SK-N-SH (cell line): ENCODE data around the gene TMCO2. TPM values are rescaled to one million over a fixed set of nuclear protein-coding genes. Genes with fewer than 3 reads are reported as not detected.

Experiments
- CTCF ChIA-PET: fragments of 300-600, 350-600 bp; formaldehyde crosslinking; extraction: SDS; loops from one replicate; lab custom pipeline; 2021; lab: Yijun Ruan, JAX
- POLR2A ChIA-PET: fragments of 350-600 bp; sonication (Branson Sonifier 250); formaldehyde crosslinking; extraction: SDS; loops from one replicate; lab custom pipeline; 2020; ENCODE audit warnings: antibody characterized with exemption, inconsistent platforms; lab: Yijun Ruan, JAX
- DNase-seq: peaks from one replicate; pipeline ENCODE4 v3.0.0; 2012
- H2AFZ ChIP-seq: fragments of 200-600 bp; sonication (generic); 2 replicates; pipeline ENCODE4 v1.8.1; 2016; ENCODE audit warnings: antibody characterized with exemption, mild to moderate bottlenecking, low read depth
- H3F3A ChIP-seq: fragments of 200-600 bp; sonication (generic); replicated peaks from 2 replicates; pipeline ENCODE3; 2016; ENCODE audit warnings: antibody characterized with exemption, mild to moderate bottlenecking; ENCODE audit not compliant: insufficient read depth
- H3K27ac ChIP-seq, 2 experiments: fragments of 200-500 bp in 1 of 2; fragments of 200-600 bp in 1 of 2; sonication (Bioruptor generic) in 1 of 2; sonication (generic), shearing (Covaris generic) in 1 of 2; 2 replicates each; pipeline versions ENCODE4 v1.5.1 to v1.6.1; 2014 to 2016; ENCODE audit warnings: low read depth in 2 of 2, inconsistent platforms in 1 of 2, low read length in 1 of 2, mild to moderate bottlenecking in 1 of 2, mixed read lengths in 1 of 2
- H3K27me3 ChIP-seq: fragments of 200-600 bp; sonication (generic), shearing (Covaris generic); 2 replicates; pipeline ENCODE4 v1.6.1; 2016; ENCODE audit warnings: mixed run types; ENCODE audit not compliant: insufficient read depth
- H3K36me3 ChIP-seq, 2 experiments: fragments of 200-500 bp in 1 of 2; fragments of 200-600 bp in 1 of 2; sonication (Bioruptor generic) in 1 of 2; sonication (generic) in 1 of 2; replicated peaks in 1 of 2; 2 replicates each; pipeline versions ENCODE3 to v1.5.1; 2014 to 2016; ENCODE audit warnings: low read length in 1 of 2, mild to moderate bottlenecking in 1 of 2; ENCODE audit not compliant: insufficient read depth in 2 of 2, control insufficient read depth in 1 of 2
- H3K4me1 ChIP-seq, 2 experiments: fragments of 200-500 bp in 1 of 2; fragments of 200-600 bp in 1 of 2; sonication (Bioruptor generic) in 1 of 2; sonication (generic), shearing (Covaris generic) in 1 of 2; 2 replicates each; pipeline versions ENCODE4 v1.5.1 to v1.6.1; 2014 to 2016; ENCODE audit warnings: low read depth in 1 of 2, low read length in 1 of 2, mixed run types in 1 of 2; ENCODE audit not compliant: insufficient read depth in 2 of 2, control insufficient read depth in 1 of 2
- H3K4me2 ChIP-seq: fragments of 200-600 bp; sonication (generic), shearing (Covaris generic); 2 replicates; pipeline ENCODE4 v1.6.1; 2017; ENCODE audit warnings: mixed run types
- H3K4me3 ChIP-seq, 2 experiments: fragments of 200-500 bp in 1 of 2; fragments of 200-600 bp in 1 of 2; sonication (Bioruptor generic) in 1 of 2; sonication (generic), shearing (Covaris generic) in 1 of 2; 2 replicates each; pipeline versions ENCODE4 v1.5.1 to v1.8.1; 2014 to 2016; ENCODE audit warnings: low read depth in 2 of 2, inconsistent platforms in 1 of 2, low read length in 1 of 2, mild to moderate bottlenecking in 1 of 2, mixed read lengths in 1 of 2, moderate library complexity in 1 of 2
- H3K79me2 ChIP-seq: fragments of 200-600 bp; sonication (generic); 2 replicates; pipeline ENCODE4 v1.8.1; 2017; ENCODE audit warnings: mild to moderate bottlenecking; ENCODE audit not compliant: insufficient read depth
- H3K9ac ChIP-seq: fragments of 200-600 bp; sonication (generic); 2 replicates; pipeline ENCODE4 v1.6.1; 2017; ENCODE audit warnings: mixed run types
- H3K9me2 ChIP-seq: fragments of 200-600 bp; sonication (generic); 2 replicates; pipeline ENCODE4 v1.6.1; 2017; ENCODE audit warnings: mixed run types
- H3K9me3 ChIP-seq: fragments of 200-600 bp; sonication (generic); 2 replicates; pipeline ENCODE4 v1.6.1; 2017; ENCODE audit warnings: mixed run types, mild to moderate bottlenecking, moderate library complexity
- H4K20me1 ChIP-seq: fragments of 200-600 bp; sonication (generic); 2 replicates; pipeline ENCODE4 v1.6.1; 2017; ENCODE audit warnings: mild to moderate bottlenecking, mixed run types; ENCODE audit not compliant: insufficient read depth
- CHD2 ChIP-seq: fragments of 150-350 bp; IDR thresholded peaks from 2 replicates; pipeline ENCODE4 v1.6.1; 2018; ENCODE audit warnings: low read length; ENCODE audit not compliant: partially characterized antibody
- CTCF ChIP-seq: fragments of 200-600 bp; sonication (generic); IDR thresholded peaks from 2 replicates; pipeline ENCODE4 v1.6.1; 2017; ENCODE audit warnings: antibody characterized with exemption, mild to moderate bottlenecking, moderate library complexity
- ELF1 ChIP-seq: IDR thresholded peaks from 2 replicates; pipeline ENCODE4 v1.4.0; 2012
- EZH2phosphoT487 ChIP-seq: fragments of 200-600 bp; sonication (generic); IDR thresholded peaks from 2 replicates; pipeline ENCODE4 v1.6.1; 2017; ENCODE audit warnings: low read depth, mixed run types, mild to moderate bottlenecking, antibody characterized with exemption, moderate library complexity, borderline replicate concordance
- FOSL2 ChIP-seq: IDR thresholded peaks from 2 replicates; pipeline ENCODE4 v1.4.0; 2012; ENCODE audit warnings: low read depth, mild to moderate bottlenecking, moderate library complexity, borderline replicate concordance
- FOXJ3 ChIP-seq: sonication (generic); formaldehyde crosslinking; IDR thresholded peaks from 2 replicates; pipeline ENCODE4 v1.5.1; 2020; ENCODE audit warnings: mild to moderate bottlenecking, missing genetic modification reagents
- FOXM1 ChIP-seq: IDR thresholded peaks from 2 replicates; pipeline ENCODE4 v1.4.0; 2012; ENCODE audit warnings: low read depth, mild to moderate bottlenecking
- GABPA ChIP-seq: IDR thresholded peaks from 2 replicates; pipeline ENCODE4 v1.4.0; 2012; ENCODE audit warnings: low read depth, mild to moderate bottlenecking
- IRF3 ChIP-seq: fragments of 150-350 bp; IDR thresholded peaks from 2 replicates; pipeline ENCODE4 v1.6.1; 2016; ENCODE audit warnings: mild to moderate bottlenecking, low read depth, low read length
- JUND ChIP-seq: IDR thresholded peaks from 2 replicates; pipeline ENCODE4 v1.4.0; 2012
- MXI1 ChIP-seq: IDR thresholded peaks from 2 replicates; pipeline ENCODE4 v1.6.1; 2012; ENCODE audit warnings: mild to moderate bottlenecking, low read depth, low read length, improper control_type of control experiment
- NRF1 ChIP-seq: IDR thresholded peaks from 2 replicates; pipeline ENCODE4 v1.6.1; 2012; ENCODE audit warnings: low read depth, mild to moderate bottlenecking, low read length
- PBX3 ChIP-seq: IDR thresholded peaks from 2 replicates; pipeline ENCODE4; 2012
- POLR2AphosphoS5 ChIP-seq: IDR thresholded peaks from 2 replicates; pipeline ENCODE4 v1.6.1; 2012; ENCODE audit warnings: low read depth, low read length
- RAD21 ChIP-seq: IDR thresholded peaks from 2 replicates; pipeline ENCODE4 v1.6.1; 2012; ENCODE audit warnings: mild to moderate bottlenecking, low read length
- RCOR1 ChIP-seq: fragments of 150-350 bp; IDR thresholded peaks from 2 replicates; pipeline ENCODE4 v1.6.1; 2017; ENCODE audit warnings: antibody characterized with exemption, low read length
- RFX5 ChIP-seq: IDR thresholded peaks from 2 replicates; pipeline ENCODE4 v1.6.1; 2012; ENCODE audit warnings: mild to moderate bottlenecking, improper control_type of control experiment, low read length
- RXRA ChIP-seq: IDR thresholded peaks from 2 replicates; pipeline ENCODE4 v1.4.0; 2012; ENCODE audit warnings: low read depth, mild to moderate bottlenecking, borderline replicate concordance
- SIN3A ChIP-seq: IDR thresholded peaks from 2 replicates; pipeline ENCODE4 v1.6.1; 2012; ENCODE audit warnings: low read depth, mild to moderate bottlenecking, low read length, moderate library complexity, borderline replicate concordance
- SMC3 ChIP-seq: IDR thresholded peaks from 2 replicates; pipeline ENCODE4 v1.6.1; 2012; ENCODE audit warnings: low read depth, low read length, improper control_type of control experiment
- TCF12 ChIP-seq: IDR thresholded peaks from 2 replicates; pipeline ENCODE4 v1.4.0; 2012
- USF1 ChIP-seq: IDR thresholded peaks from 2 replicates; pipeline ENCODE4 v1.4.0; 2012; ENCODE audit warnings: low read depth, borderline replicate concordance
- USF2 ChIP-seq: fragments of 150-350 bp; IDR thresholded peaks from 2 replicates; pipeline ENCODE4 v1.6.1; 2017; ENCODE audit warnings: antibody characterized with exemption, low read length, low read depth, borderline replicate concordance
- YY1 ChIP-seq: IDR thresholded peaks from 2 replicates; pipeline ENCODE4 v1.4.0; 2012; ENCODE audit warnings: low read depth, mild to moderate bottlenecking
- ZBTB33 ChIP-seq: IDR thresholded peaks from 2 replicates; pipeline ENCODE4 v1.4.0; 2012; ENCODE audit warnings: low read depth, borderline replicate concordance
- WGBS: methylation state at CpG from one replicate; pipeline ENCODE4 v1.1.6; 2017; ENCODE audit warnings: low lambda C conversion rate; 5-methylcytosine and 5-hydroxymethylcytosine counted together
- polyA plus RNA-seq, 3 experiments: library from polyadenylated mRNA; depleted of rRNA; stranded (reverse); fragments of >200 nt; gene quantifications; 2 replicates each; pipeline ENCODE4 v1.2.3, GENCODE V29; 2012

Gene TMCO2
- polyA plus RNA-seq, 1 of the 3 experiments (the other 2 are of a cell fraction): not detected

GRCh38 chr1:40257688-40258444, 10.1 kb downstream of the TMCO2 start, which contains the start of gene ZMPSTE24:
ZMPSTE24 (plus strand) TSS chr1:40258236; CDS start chr1:40258272, 36 bp downstream.
- Histone ChIP-seq H3K4me3 (peak within 1 kb of the TSS; percentile 75 to 93), H3K79me2 (peaks cover 75% of the 10 kb centered on the region)
- TF ChIP-seq GABPA (peak; percentile 96), TCF12 (peak; percentile 32; the same call in 1 of the 2 replicates), USF1 (peak; percentile 35; the same call in 1 of the 2 replicates), FOSL2 (no peak; the same call in 1 of the 2 replicates), POLR2AphosphoS5 (peak; percentile 86), SIN3A (peak; percentile 98), ZBTB33 (no peak), RFX5 (peak; percentile 68; the same call in 1 of the 2 replicates), USF2 (no peak), YY1 (peak; percentile 58), CHD2 (peak; percentile 92), RAD21 (no peak), NRF1 (no peak), IRF3 (peak; percentile 7; the same call in 1 of the 2 replicates), JUND (no peak; the same call in 1 of the 2 replicates), PBX3 (peak; percentile 33; the same call in 1 of the 2 replicates), MXI1 (peak; percentile 98), RXRA (no peak), EZH2phosphoT487 (no peak), SMC3 (no peak; the same call in 1 of the 2 replicates), CTCF (no peak), ELF1 (peak; percentile 80), FOXM1 (no peak), RCOR1 (no peak; the same call in 1 of the 2 replicates), FOXJ3 (peak; percentile 51; the same call in 1 of the 2 replicates)

More at GRCh38 chr1:40257688-40258444, 10.1 kb downstream of the TMCO2 start, which contains the start of gene ZMPSTE24:
- Histone ChIP-seq H2AFZ (peak within 1 kb of the TSS; percentile 94), H3K4me1 (peaks cover 10 to 11% of the 10 kb centered on the region in 2 experiments; a peak in 3 of 4 replicates), H3K4me2 (peak within 1 kb of the TSS; percentile 88), H3F3A (peaks cover 9% of the 10 kb centered on the region), H3K27ac (peak within 1 kb of the TSS; percentile 96 to 99), H3K9ac (peak within 1 kb of the TSS; percentile 99), H3K9me3 (no peaks in the 10 kb centered on the region), H4K20me1 (no peaks in the 10 kb centered on the region), H3K36me3 (peaks cover 22 to 34% of the 10 kb centered on the region in 2 experiments), H3K27me3 (no peaks in the 10 kb centered on the region), H3K9me2 (no peaks in the 10 kb centered on the region)
- peak; percentile 88 for DNase-seq
- CTCF ChIA-PET: interaction anchor here (1.0 to 2.1 kb wide), 3 partner anchors 20 to 105 kb away, joined by 3 to 6 read pairs (median 5); no protein-coding TSS in a partner anchor
- POLR2A ChIA-PET: interaction anchor here (0.7 to 1.0 kb wide), 2 partner anchors 96 to 125 kb away, joined by 3 to 4 read pairs; partner anchors contain the start of gene RLF
- 3% methylated on average over 34 of the region's 48 CpGs for WGBS
